ENCODE results near the gene LMLN.

LMLN gene

DNA sequence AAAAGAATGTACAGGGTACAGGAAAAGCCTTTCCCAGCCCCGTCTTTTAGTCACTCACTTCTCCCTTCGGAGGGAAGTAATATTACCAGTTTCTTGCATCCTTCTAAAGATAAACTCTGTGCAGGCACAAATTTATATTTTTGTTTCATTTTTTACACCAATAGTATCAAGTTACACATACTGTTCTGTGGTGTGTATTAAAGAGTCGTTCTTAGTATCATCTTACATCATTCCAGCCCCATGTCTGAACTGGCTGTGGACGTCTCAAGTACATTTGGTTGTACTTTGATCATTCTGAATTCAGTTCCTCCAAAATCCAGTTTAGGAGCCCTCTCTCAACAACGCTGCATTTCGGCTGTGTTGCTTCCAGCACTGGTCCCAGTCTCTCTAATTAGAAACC, 68.7 kb downstream of the LMLN start:
- Histone ChIP-seq H3K36me3 (ENCODE audit: control insufficient read depth, low read length) (no peaks in the 10 kb centered on the region), H3K27me3 (ENCODE audit: control insufficient read depth, low read length) (no peaks in the 10 kb centered on the region), H3K4me3 (ENCODE audit: low read length) (no peak overlapping the region), H3K9me3 (ENCODE audit: control insufficient read depth, insufficient read depth, low read length) (no peaks in the 10 kb centered on the region), H3K4me2 (ENCODE audit: low read length) (no peak overlapping the region), H4K20me1 (ENCODE audit: control insufficient read depth, insufficient read depth, low read depth, low read length) (no peaks in the 10 kb centered on the region), H3K4me1 (ENCODE audit: control insufficient read depth, low read length) (no peaks in the 10 kb centered on the region), H3K27ac (ENCODE audit: low read depth, low read length) (no peak overlapping the region), H3F3A (ENCODE audit: control insufficient read depth, insufficient read depth) (no peaks in the 10 kb centered on the region), H3K9me2 (replicated peaks; ENCODE audit: control insufficient read depth, low read length) (no peaks in the 10 kb centered on the region), H3K79me2 (ENCODE audit: control insufficient read depth, low read length) (no peaks in the 10 kb centered on the region)
- no peak for TF ChIP-seq EZH2phosphoT487 (IDR thresholded peaks at IDR 0.05; ENCODE audit: borderline replicate concordance, low read length)
- TF ChIP-seq, protein P1, sequence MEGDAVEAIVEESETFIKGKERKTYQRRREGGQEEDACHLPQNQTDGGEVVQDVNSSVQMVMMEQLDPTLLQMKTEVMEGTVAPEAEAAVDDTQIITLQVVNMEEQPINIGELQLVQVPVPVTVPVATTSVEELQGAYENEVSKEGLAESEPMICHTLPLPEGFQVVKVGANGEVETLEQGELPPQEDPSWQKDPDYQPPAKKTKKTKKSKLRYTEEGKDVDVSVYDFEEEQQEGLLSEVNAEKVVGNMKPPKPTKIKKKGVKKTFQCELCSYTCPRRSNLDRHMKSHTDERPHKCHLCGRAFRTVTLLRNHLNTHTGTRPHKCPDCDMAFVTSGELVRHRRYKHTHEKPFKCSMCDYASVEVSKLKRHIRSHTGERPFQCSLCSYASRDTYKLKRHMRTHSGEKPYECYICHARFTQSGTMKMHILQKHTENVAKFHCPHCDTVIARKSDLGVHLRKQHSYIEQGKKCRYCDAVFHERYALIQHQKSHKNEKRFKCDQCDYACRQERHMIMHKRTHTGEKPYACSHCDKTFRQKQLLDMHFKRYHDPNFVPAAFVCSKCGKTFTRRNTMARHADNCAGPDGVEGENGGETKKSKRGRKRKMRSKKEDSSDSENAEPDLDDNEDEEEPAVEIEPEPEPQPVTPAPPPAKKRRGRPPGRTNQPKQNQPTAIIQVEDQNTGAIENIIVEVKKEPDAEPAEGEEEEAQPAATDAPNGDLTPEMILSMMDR (IDR thresholded peaks at IDR 0.05; ENCODE audit: low read depth, low read length, poor library complexity, severe bottlenecking), result no peak

DNA sequence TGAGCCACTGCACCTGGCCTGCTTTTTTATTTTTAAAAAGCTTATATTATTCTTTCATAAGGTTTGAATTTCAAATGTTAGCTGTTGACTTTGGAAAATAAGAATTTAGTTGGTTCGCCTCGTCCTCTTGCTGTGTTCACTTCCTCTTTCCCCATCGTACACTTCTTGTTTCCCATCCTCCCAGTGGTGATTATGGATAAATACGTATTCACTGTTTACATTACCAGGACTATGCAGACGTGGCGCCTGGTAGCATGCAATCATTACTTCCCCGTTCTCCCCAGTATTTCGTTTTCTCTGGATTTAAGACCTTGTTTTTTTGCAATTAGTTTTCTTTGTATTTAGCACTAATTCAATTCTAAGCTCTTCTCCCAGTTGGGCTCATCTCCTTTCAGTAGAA, 70.1 kb downstream of the LMLN start:
- H4K20me1 ChIP-seq (ENCODE audit: control insufficient read depth, insufficient read depth, low read depth, low read length), result no peaks in the 10 kb centered on the region
- no peaks in the 10 kb centered on the region for H3K36me3 ChIP-seq (ENCODE audit: control insufficient read depth, low read length)
- no peak overlapping the region for H3K4me3 ChIP-seq (ENCODE audit: low read length)
- H3K27me3 ChIP-seq (ENCODE audit: control insufficient read depth, low read length), result no peaks in the 10 kb centered on the region
- H3K27ac ChIP-seq (ENCODE audit: low read depth, low read length), result no peak overlapping the region
- no peak for TF ChIP-seq EZH2phosphoT487 (IDR thresholded peaks at IDR 0.05; ENCODE audit: borderline replicate concordance, low read length)
- TF ChIP-seq, protein P1 (IDR thresholded peaks at IDR 0.05; ENCODE audit: low read depth, low read length, poor library complexity, severe bottlenecking), result no peak
- no peak overlapping the region for H3K4me2 ChIP-seq (ENCODE audit: low read length)
- H3K9me3 ChIP-seq (ENCODE audit: control insufficient read depth, insufficient read depth, low read length), result no peaks in the 10 kb centered on the region
- H3F3A ChIP-seq (ENCODE audit: control insufficient read depth, insufficient read depth), result no peaks in the 10 kb centered on the region
- no peaks in the 10 kb centered on the region for H3K79me2 ChIP-seq (ENCODE audit: control insufficient read depth, low read length)
- H3K4me1 ChIP-seq (ENCODE audit: control insufficient read depth, low read length), result no peaks in the 10 kb centered on the region
- H3K9me2 ChIP-seq (replicated peaks; ENCODE audit: control insufficient read depth, low read length), result no peaks in the 10 kb centered on the region

DNA sequence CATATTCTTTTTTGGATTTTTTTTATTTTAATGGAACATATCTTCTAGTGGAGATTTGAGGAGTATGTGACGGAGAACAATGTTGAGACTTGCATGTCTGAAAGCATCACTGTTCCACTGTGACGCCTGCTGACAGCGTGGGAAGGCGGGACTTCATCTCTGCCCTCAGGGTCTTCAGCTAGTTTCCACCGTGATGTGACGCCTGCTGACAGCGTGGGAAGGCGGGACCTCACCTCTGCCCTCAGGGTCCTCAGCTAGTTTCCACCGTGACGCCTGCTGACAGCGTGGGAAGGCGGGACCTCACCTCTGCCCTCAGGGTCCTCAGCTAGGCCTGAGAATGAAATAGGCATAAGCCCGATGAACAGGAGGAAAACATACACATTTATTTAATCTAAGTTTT, 70.7 kb downstream of the LMLN start:
- TF ChIP-seq, protein P1 (IDR thresholded peaks at IDR 0.05; ENCODE audit: low read depth, low read length, poor library complexity, severe bottlenecking), result no peak
- no peak for TF ChIP-seq EZH2phosphoT487 (IDR thresholded peaks at IDR 0.05; ENCODE audit: borderline replicate concordance, low read length)
- Histone ChIP-seq H3K27me3 (ENCODE audit: control insufficient read depth, low read length) (no peaks in the 10 kb centered on the region), H3K9me3 (ENCODE audit: control insufficient read depth, insufficient read depth, low read length) (no peaks in the 10 kb centered on the region), H3K4me2 (ENCODE audit: low read length) (no peak overlapping the region), H4K20me1 (ENCODE audit: control insufficient read depth, insufficient read depth, low read depth, low read length) (no peaks in the 10 kb centered on the region), H3K4me1 (ENCODE audit: control insufficient read depth, low read length) (no peaks in the 10 kb centered on the region), H3K4me3 (ENCODE audit: low read length) (no peak overlapping the region), H3K79me2 (ENCODE audit: control insufficient read depth, low read length) (no peaks in the 10 kb centered on the region), H3K27ac (ENCODE audit: low read depth, low read length) (no peak overlapping the region), H3K9me2 (replicated peaks; ENCODE audit: control insufficient read depth, low read length) (no peaks in the 10 kb centered on the region), H3K36me3 (ENCODE audit: control insufficient read depth, low read length) (no peaks in the 10 kb centered on the region), H3F3A (ENCODE audit: control insufficient read depth, insufficient read depth) (no peaks in the 10 kb centered on the region)

Data from DOHH2 (cell line).